Right lobe of liver (tissue), 4 donors: ENCODE measurements around the gene KCTD12.

ENCODE experiments used
- CTCF ChIP-seq, 4 donors: fragments of 200-600 bp in 3 of 4; fragments of 450-650 bp in 1 of 4; IDR thresholded peaks; one replicate each; pipeline versions ENCODE4 v1.5.1 to v1.8.0; 2016 to 2022; ENCODE audit warnings: antibody characterized with exemption in 4 of 4, mild to moderate bottlenecking in 2 of 4
- POLR2A ChIP-seq: fragments of 450-650 bp; IDR thresholded peaks from one replicate; pipeline ENCODE4 v1.6.1; 2017; ENCODE audit warnings: antibody characterized with exemption, mild to moderate bottlenecking
- donor health status: DM: no; HTN: no; CAD: no.
- donor health status: DM: no; HTN: no; CAD: no.
- donor health status: DM: no; HTN: yes; CAD: no.

GRCh38 chr13:76928456-76928855 is 42.3 kb upstream of the KCTD12 start:
- no peak for TF ChIP-seq CTCF (IDR thresholded peaks at IDR 0.05)
- no peak for TF ChIP-seq POLR2A
